NCI-H1092 treated with DMSO at 0.1 percent for 48 hours (cell line): ENCODE results near the gene GASK1B.

Experiments used
- DNase-seq: peaks from one replicate; lab custom pipeline; 2025; lab: John Stamatoyannopoulos, UW

Gene GASK1B

DNA sequence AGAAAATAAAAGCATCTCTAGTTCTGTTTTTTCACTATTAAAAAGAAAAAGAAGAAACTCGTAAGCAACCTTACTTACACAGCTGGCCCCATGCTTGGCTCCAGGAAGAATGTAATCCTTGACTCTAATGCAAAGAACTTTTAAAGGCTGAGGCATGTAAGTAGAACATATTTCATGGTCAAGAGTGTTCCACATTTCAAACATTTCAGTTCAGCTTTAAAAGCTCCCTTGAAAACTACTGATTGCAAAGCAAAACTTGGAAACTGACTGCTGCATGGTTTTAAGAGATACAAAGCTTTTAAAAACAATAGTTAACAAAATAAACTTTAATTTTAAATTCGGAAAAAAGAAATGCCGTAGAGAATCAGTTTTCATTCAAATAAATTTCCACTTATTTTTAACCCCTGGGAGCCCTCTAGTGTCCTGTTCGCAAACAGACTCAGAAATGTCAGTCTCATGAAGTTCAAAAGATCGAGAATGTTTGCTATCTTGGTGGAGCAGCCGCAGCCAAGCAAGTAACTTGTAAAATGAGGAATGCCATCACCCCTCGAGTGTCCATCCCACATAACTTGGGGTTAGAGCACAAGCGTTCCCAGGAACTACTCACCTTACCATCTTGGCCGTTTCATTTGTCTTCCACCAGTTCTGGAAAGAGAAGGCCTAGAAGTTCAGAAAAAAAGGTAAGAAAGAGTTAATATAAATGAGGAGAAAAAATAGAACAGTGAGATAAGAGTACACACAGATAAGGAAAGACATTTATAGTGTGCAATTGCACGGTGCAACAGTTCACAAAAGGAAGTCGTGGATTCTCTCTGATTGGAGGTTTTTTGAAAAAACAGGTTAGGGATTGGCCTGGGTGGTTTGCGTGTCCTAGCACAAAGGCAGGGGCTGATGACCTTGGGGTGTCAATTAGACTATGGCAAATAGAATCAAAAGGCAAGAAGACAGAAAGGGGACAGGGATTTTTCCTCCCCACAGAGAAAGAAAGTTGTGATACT lies at the start of gene GASK1B:
Gene GASK1B (minus strand): TSS at position 765 of the 998 bp plus-strand sequence. CDS start 1,650 bp downstream, outside the sequence.
- DNase-seq: peak; percentile 9

DNA sequence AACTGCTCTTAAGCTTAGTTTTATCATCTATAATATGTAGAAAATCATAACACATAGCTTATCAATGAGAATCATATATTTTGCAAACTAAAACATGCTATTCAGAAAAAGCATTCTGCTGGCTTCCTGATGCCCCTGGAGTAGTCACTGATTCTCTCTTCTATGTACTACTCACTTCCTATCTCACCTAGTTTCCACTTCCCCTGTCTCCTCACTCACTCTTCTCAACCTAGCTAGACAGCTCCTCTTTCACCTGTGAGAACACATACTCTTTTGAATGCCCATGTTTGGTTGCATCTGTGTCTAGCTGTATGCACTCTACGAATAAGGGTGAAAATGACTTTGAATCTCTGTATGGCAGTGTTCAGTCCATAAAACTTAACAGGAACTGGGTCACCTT lies 46.8 kb upstream of the GASK1B start:
- DNase-seq: no peak

DNA sequence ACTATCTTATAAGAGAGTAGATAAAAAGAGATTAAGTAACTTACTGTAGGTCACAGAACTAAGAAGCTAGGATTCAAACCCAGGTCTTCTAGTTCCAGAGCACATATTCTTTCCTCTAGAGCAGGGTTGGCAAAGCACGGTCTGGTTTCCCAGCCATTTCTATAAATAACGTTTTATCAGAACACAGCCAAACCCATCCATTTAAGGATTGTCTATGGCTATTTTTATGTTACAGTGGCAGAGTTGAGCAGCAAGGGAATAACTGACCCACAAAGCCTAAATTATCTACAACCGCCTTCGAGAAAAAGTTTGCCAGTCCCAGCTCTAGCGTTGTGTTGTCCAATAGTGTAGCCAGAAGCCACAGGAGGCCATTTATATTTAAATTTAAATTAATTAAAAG lies 44.9 kb upstream of the GASK1B start:
- no peak for DNase-seq

DNA sequence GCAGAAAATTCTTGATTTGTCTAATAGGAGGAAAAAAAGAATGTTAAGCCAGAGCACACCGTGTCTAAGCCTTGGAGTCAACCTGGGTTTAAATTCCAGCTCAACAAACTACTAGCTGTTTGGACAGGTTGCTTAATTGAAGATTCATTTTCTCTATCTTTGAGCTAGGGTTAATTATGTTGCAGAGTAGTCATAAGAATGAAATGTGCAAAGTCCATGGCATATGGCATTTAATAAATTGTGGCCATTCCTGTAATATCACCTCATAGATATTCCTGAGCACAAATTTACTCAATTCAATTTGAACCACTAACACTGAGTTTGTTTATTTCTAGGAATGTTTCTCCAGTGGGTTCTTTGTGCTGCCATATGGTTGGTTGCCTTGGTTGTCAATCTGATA lies 42.0 kb upstream of the GASK1B start:
- DNase-seq: no peak

DNA sequence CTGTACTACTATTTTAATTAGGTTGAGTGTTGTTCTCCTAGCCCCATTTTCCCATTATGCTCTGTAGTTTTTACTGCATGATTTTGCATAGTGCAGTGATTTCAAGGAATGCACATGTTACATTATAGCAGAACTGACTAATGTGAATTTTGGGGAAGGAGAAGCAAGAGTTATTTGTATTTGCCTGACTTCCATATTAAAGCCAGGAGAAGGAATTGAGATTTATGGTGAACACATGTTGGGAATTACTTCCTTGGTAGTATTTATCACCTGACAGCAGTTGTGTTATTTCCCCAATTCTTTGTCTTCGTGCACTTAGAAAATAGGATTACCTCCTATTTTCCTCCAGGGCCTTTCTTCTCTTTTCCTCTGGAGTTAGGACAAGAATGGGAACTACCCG lies 40.6 kb upstream of the GASK1B start:
- no peak for DNase-seq

DNA sequence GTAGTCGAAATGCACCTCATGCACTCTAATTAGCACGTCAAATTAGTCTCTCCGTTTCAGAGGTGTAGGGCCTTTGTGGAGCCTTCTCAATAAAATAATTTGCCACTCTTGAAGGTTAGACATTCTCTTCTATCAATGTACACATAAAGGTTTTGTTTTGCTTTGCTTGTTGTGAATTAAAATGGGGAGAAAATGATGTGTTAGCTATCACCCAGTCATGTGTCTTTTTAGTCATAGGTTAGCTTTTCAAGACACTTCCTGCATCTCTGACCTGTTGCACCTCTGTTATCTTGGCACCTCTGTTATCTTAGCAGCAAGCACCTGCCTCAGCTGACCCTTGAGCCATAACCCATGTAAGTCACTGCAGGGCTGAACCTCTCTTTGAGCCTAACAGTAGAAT lies 38.4 kb upstream of the GASK1B start:
- no peak for DNase-seq

DNA sequence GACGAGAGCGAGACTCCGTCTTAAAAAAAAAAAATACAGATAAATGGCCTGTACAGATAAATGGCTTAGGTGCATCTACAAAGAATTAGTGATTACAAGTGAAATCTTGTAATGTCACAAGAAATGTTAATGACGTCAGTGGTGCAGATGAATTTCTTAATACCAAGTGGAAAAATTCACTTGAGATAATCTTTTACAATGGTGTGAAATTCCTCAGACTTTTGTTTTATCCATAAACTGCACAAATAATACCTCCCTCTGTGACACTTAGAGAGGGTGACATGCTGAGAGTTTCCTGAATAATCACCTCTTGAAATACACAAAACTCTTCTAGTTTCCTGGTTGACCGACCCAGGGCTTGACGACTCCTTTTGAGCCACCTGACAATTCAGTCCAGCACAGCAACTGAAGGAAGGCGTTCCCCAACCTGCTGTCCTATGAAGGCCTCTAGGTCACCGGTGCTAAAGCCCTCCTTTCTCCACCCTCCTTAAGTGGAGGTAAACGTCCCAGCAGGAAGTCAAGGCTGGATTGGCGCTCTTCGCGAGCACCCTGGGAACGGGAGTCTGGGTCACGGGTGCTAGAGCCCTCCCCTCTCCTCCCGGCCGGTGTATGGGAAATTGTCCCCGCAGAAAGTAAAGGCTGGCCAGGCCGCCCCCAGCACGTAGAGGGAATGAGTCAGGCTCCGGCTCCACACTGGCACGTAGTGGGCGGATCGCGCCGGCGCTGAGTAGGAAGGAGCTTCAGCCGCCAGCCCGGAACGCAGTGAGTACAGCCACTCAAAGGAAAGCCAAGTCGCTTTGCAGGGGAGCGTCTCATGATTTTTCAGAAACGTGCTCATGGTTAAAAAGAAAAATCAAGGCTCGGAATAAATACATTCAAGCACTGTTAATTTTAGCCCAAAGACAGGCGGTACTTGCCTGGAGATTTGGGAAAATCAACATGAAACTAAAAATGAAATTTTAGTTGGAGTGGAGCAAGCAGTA lies 37.3 kb upstream of the GASK1B start, which contains the start of gene TMEM144:
Gene TMEM144 (plus strand): TSS at position 662 of the 983 bp plus-strand sequence. CDS start 2,182 bp downstream, outside the sequence.
- no peak for DNase-seq

DNA sequence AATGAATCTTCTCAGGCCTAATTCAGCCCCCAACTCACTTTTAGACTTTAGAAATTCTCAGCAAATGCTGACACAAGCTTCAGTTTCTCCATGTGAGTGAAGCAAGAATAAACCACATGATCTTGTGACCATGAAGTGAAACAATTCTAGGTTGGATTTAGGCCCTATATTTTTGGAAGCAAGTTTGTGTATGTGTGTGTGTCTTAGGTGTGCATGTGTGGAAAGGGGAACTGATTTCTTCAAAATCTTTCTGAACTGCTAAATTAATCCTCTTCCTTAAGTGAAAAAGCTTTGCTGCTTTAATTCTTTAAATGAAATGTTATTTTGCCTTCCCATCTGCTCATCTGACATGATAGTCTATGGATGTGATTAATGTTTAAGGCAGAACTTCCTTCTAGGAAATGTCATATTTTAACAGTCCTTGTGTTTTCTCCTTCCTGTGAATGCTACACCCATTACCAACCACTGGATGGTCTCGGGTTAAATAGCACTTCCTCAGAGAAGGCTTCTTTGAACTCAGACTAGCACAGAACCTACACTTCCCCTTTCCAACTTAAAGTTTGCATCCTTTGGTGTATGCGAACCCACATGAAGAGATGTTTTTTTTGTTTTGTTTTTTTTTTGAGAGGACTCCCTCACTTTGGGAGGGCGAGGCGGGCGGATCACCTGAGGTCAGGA lies 36.3 kb upstream of the GASK1B start:
- DNase-seq: no peak

DNA sequence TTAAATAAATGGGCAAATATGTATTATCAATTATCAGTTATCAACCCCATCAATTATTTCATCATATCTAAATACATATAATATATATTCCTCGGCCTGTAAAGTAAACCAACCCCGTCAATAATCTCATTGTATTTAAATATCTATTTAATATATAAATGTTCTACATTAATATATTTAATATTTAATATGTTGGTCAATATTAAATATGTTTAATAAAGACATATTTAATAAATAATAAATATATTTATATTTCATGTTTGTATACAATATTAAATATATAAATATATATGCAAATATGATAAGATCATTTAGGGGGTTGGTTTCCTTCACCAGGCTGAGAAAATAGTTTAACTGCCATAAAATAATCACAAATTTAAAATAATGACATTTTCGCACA lies 31.1 kb upstream of the GASK1B start:
- no peak for DNase-seq

DNA sequence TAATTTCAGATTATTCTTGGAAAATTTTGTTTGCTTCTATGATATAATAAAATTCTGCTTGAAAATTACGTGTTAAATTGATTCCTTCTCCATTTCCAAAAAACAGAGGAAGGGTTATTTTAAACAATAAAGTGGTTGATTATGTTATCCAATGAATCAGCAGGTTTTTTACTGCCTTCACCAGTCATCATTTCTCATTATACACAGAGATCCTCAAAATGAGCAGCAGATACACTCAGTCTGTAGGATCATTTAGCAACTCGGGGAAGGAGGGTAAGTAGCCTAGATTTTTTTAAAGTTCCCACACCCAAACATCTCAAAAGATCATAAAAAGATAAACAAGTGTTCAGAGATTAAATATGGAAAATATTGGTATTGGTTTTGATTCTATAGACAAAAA lies 30.6 kb upstream of the GASK1B start:
- DNase-seq: no peak

DNA sequence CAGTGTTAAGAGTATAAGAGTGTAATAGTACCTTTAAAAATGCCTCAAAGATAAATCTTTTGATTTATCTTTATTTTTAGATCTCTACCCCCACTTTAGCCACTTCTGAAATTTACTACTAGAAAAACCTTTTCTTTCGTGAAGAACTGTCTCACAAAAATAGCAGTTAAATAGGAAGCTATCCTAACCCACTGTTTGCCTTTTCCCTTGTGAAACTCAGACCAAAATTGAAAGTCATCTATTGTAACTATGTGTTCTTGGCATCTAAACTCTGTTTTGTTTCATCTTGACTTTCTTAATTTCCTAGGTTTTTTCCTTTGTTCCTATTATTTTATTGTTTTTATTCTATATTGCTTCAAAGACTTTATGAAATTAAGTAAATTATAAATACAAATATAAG lies 29.7 kb upstream of the GASK1B start:
- DNase-seq: no peak

DNA sequence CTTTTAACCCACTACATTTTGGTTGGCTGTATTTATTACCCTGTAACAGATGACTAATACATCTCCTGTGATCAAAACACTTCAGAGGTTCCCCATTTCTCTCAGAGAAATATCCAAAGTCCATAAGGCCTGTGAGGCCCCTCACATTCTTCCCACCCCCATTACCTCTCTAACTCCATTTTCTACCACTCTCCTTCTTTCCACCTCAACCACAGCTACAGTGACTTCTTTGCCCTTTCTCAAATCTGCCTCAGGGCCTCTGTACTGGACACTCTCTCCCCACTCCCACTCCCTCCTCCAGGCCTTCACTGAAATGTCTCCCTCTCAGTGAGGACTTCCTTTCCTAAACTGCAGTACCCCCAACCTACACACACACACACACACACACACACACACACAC lies 29.1 kb upstream of the GASK1B start:
- no peak for DNase-seq

DNA sequence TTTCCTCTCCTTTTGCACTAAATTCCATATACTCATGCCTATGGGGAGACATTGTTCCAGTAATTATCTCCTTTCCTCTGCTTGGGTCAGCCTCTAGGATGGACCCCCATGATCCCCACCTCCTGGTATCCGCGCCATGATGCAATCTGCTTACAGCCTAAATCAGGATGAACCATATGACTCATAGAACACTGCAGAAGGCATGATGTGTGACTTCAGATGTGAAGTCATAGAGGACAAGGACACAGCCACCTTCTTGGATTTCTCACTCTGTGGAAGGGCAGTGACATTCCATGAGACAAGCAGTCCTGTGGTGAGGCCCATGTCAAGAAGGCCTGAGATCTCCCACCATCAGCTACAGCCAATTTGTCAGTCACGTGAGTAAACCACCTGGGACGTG lies 28.5 kb upstream of the GASK1B start:
- DNase-seq: no peak

DNA sequence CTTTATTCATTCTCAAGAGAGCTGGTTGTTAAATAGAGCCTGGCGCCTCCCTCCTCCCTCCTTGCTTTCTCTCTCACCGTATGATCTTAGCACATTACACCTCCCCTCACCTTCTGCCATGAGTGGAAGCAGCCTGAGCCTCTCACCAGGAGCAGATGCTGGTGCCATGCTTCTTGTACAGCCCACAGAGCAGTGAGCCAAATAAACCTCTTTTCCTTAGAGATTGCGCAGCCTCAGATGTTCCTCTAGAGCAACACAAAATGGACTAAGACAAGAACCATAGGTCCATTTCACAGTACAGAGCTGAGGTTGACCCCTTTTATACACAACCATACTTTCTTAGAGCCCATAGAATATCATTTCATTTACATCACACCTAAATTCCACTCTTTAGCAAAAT lies 27.4 kb upstream of the GASK1B start:
- DNase-seq: no peak

DNA sequence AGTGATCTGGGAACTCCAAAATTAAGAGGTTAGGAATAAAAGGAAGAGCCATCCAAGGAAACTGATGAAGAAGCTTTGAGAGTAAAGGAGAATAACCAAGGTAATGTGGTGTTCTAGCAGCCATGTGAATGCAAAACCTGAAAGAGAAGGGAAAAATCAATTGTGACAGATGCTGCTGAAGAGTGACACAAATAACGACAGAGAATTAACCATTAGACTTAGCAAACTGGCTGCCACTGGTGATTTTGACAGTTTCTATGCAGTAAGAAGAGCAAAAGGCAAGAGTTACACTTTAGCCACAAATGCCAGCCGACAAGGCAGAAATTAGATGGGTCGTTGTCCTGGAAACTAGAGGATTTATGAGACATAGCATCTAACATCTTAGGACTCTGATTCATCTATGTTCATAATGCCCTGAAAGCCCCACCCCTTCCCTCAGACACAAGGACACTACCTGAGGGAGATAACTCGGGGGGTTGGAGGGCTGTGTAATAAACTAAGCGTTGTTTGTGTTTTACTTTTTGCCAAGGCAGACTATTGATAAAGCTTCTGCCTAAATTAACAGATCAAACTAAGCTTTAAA lies 24.5 kb upstream of the GASK1B start:
- no peak for DNase-seq

DNA sequence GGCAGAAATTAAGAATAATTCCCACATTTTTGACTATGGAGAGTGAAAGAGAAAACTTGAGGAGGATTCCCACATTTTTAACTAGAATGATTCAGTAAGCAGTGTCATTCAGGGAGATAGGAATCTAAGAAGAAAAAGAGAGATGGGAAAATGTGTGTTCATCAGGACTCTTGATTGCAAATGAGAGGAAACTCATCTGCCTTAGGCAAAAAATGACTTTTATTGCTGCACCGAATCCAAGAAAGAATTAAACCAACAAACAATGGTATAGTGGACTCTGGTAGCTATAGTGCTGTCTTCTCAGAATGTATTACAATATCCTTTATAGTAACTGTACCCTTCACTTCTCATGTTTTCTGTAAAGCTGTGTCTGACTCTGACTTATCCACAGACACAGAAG lies 22.5 kb upstream of the GASK1B start:
- no peak for DNase-seq

DNA sequence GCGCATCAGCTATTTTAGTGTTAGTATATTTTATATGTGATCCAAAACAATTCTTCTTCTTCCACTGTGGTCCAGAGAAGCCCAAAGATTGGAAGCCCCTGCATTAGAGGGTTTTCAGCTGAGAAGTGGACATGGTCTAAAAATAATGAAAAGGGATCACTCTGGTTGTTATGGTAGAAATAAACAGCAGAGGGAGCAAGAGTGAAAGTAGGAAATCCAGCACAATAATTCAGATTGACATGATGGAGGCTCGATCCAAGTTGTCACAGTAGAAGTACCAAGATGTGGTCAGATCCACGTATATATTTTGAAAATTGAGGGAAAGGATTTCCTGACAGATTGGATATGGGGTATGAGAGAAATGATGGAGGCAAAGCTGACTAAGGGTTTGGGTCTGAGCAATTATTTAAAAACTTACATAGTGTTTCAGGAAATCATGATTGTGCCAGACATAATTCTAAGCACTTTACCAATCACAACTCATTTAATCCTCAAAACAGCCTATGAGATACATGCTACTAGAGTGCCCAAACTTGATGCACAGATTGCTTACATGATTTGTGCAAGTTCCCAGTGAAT lies 20.4 kb upstream of the GASK1B start:
- peak; percentile 2 for DNase-seq

DNA sequence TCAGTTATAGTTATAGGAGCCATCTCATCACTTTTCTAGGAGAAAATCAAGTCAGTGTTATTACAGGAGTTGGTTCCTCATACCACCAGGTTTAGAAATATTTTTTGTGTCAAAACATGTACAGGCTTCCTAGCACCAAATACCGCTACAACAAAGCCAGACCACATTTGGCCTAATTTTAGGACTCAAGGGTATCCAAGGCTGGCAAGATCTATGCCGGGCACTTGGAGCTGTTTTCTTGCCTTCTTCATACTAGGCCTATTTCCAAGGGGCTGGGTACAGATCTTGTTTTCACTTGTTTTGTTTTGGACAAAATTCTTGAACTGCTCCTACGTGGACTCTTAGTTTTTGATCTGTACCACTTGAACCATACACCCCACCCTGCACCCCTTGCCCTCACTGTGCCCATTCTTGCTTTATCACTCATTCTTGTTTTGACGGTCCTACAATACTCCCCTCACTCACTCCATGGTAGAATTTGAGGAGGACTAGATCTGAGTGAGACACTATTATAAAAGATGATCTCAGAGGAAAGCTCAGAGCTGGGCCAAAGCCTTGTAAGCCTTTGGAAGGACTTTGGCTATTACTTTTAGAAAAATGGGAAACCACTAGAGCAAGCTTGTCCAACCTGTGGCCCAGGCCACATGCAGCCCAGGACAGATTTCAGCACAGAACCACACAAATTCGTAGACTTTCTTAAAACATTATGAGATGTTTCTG lies 19.8 kb upstream of the GASK1B start:
- no peak for DNase-seq

DNA sequence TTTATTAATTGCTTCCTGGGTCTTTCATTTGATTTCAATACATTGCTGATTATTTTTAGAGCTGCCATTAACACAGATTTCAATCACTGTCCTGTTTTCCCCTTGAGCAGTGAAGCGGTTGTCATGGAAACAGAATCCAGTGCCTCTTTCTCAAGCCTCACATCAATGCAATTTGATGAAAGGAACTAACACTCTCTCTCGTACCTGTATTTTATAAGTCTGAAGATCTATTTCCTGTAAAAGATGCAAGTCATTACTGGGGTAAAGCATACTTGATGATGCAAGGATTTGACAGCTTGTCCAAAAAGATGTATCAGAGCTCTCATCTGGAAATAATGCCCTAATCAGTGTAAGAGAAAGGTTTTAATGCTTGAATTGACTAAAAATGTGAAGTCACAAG lies 17.9 kb upstream of the GASK1B start:
- DNase-seq: no peak

DNA sequence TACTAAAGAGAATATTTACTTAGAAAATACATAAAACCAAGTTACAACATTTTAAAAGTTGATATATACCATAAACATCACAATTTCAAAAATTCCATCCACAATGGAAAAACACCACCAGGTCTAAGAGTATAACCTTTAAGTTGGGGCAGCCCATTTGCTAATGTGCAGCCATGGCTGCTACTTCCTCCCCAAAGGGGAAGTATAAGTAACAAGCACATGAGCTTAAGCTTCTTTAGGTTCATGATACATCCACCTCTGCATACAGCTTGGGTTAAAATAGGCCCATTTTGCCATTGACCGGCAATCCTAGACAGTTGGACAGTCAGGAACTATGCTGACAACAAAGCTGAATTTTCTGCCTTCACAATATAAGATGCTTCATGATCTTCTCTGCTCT lies 16.6 kb upstream of the GASK1B start:
- no peak for DNase-seq

DNA sequence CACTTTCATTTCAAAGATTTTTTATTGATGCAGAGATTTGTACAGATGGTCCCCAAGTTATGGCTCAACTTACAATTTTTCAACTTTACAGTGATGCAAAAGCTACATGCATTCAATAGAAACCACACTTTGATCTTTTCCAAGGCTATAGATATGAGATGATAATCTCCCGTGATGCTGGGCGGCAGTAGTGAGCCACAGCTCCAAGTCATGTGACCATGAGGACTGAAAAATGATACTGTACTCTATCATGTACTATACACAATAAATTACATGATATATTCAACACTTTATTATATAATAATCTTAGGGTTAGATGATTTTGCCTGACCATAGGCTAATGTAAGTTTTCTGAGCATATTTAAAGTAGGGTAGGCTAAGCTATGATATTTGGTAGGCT lies 14.0 kb upstream of the GASK1B start:
- no peak for DNase-seq
